ENCODE results near the gene ZNF112. TPM values are rescaled to one million over a fixed set of nuclear protein-coding genes. Genes with fewer than 3 reads are reported as not detected.

Gene ZNF112
- total and polyA plus RNA-seq, 2 experiments from 2014 or later: 2.6 to 8.8 TPM

GRCh38 chr19:44304659-44305193 lies 51.8 kb downstream of the ZNF112 start, which contains the start of gene ZNF235:
ZNF235 (minus strand) TSS chr19:44305025; CDS start chr19:44303404, 1,621 bp downstream.
- Histone ChIP-seq H3K9me2 (replicated peaks; ENCODE audit: insufficient read depth) (no peaks in the 10 kb centered on the region), H3K4me1 (ENCODE audit: insufficient read depth) (peaks cover 8% of the 10 kb centered on the region), H3K79me2 (peaks cover 5% of the 10 kb centered on the region), H2AFZ (peak within 1 kb of the TSS; percentile 75), H3K27ac (peak within 1 kb of the TSS; percentile 75), H4K20me1 (ENCODE audit: insufficient read depth, poor library complexity, severe bottlenecking) (no peaks in the 10 kb centered on the region), H3K4me3 (peak within 1 kb of the TSS; percentile 54), H3K4me2 (peak within 1 kb of the TSS; percentile 74), H3K9me3 (ENCODE audit: low read depth) (no peaks in the 10 kb centered on the region), H3K27me3 (no peaks in the 10 kb centered on the region), H3K36me3 (replicated peaks; ENCODE audit: insufficient read depth, low read depth) (no peaks in the 10 kb centered on the region)
- peak; percentile 95 for DNase-seq (ENCODE audit: low spot score)
- WGBS (ENCODE audit: low lambda C conversion rate, missing lambda C conversion rate): 1% methylated on average over 31 of the region's 31 CpGs
- TF ChIP-seq, protein P1, sequence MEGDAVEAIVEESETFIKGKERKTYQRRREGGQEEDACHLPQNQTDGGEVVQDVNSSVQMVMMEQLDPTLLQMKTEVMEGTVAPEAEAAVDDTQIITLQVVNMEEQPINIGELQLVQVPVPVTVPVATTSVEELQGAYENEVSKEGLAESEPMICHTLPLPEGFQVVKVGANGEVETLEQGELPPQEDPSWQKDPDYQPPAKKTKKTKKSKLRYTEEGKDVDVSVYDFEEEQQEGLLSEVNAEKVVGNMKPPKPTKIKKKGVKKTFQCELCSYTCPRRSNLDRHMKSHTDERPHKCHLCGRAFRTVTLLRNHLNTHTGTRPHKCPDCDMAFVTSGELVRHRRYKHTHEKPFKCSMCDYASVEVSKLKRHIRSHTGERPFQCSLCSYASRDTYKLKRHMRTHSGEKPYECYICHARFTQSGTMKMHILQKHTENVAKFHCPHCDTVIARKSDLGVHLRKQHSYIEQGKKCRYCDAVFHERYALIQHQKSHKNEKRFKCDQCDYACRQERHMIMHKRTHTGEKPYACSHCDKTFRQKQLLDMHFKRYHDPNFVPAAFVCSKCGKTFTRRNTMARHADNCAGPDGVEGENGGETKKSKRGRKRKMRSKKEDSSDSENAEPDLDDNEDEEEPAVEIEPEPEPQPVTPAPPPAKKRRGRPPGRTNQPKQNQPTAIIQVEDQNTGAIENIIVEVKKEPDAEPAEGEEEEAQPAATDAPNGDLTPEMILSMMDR (IDR thresholded peaks at IDR 0.05; ENCODE audit: poor library complexity): no peak
- no peak for TF ChIP-seq EZH2phosphoT487 (IDR thresholded peaks at IDR 0.05; ENCODE audit: low read depth, severe bottlenecking, unreplicated experiment)
- no peak for TF ChIP-seq EZH2 (IDR thresholded peaks at IDR 0.05; ENCODE audit: borderline replicate concordance)

GRCh38 chr19:44303976-44304568 lies 52.4 kb downstream of the ZNF112 start:
- Histone ChIP-seq H3K4me3 (peak overlapping the region; percentile 54), H3K27me3 (no peaks in the 10 kb centered on the region), H3K27ac (peak overlapping the region; percentile 75), H3K9me3 (ENCODE audit: low read depth) (no peaks in the 10 kb centered on the region), H3K79me2 (peaks cover 5% of the 10 kb centered on the region), H3K36me3 (replicated peaks; ENCODE audit: insufficient read depth, low read depth) (no peaks in the 10 kb centered on the region), H4K20me1 (ENCODE audit: insufficient read depth, poor library complexity, severe bottlenecking) (no peaks in the 10 kb centered on the region), H3K4me2 (peak overlapping the region; percentile 74), H2AFZ (peak overlapping the region; percentile 75), H3K4me1 (ENCODE audit: insufficient read depth) (peaks cover 8% of the 10 kb centered on the region), H3K9me2 (replicated peaks; ENCODE audit: insufficient read depth) (no peaks in the 10 kb centered on the region)
- peak; percentile 39 for DNase-seq (ENCODE audit: low spot score)
- TF ChIP-seq EZH2phosphoT487 (IDR thresholded peaks at IDR 0.05; ENCODE audit: low read depth, severe bottlenecking, unreplicated experiment) (no peak), EZH2 (IDR thresholded peaks at IDR 0.05; ENCODE audit: borderline replicate concordance) (no peak)
- TF ChIP-seq, protein P1 (IDR thresholded peaks at IDR 0.05; ENCODE audit: poor library complexity): no peak
- WGBS (ENCODE audit: low lambda C conversion rate, missing lambda C conversion rate): under 1% methylated on average over 11 of the region's 11 CpGs

- WGBS (ENCODE audit: low lambda C conversion rate, missing lambda C conversion rate): 50% methylated on average over 4 of the region's 4 CpGs
- Histone ChIP-seq H2AFZ (no peak overlapping the region), H3K9me2 (replicated peaks; ENCODE audit: insufficient read depth) (no peaks in the 10 kb centered on the region), H4K20me1 (ENCODE audit: insufficient read depth, poor library complexity, severe bottlenecking) (no peaks in the 10 kb centered on the region), H3K79me2 (peaks cover 5% of the 10 kb centered on the region), H3K4me2 (peak overlapping the region; percentile 74), H3K27me3 (no peaks in the 10 kb centered on the region), H3K4me1 (ENCODE audit: insufficient read depth) (peaks cover 8% of the 10 kb centered on the region), H3K9me3 (ENCODE audit: low read depth) (no peaks in the 10 kb centered on the region), H3K36me3 (replicated peaks; ENCODE audit: insufficient read depth, low read depth) (no peaks in the 10 kb centered on the region), H3K4me3 (no peak overlapping the region), H3K27ac (no peak overlapping the region)
- TF ChIP-seq EZH2 (IDR thresholded peaks at IDR 0.05; ENCODE audit: borderline replicate concordance): no peak
- TF ChIP-seq, protein P1 (IDR thresholded peaks at IDR 0.05; ENCODE audit: poor library complexity): no peak
- TF ChIP-seq EZH2phosphoT487 (IDR thresholded peaks at IDR 0.05; ENCODE audit: low read depth, severe bottlenecking, unreplicated experiment): no peak
- DNase-seq (ENCODE audit: low spot score): no peak
Measured at GRCh38 chr19:44303320-44303719, 53.2 kb downstream of the ZNF112 start.

All from hepatocyte (in vitro differentiated cells).